NT2/D1 (cell line): ENCODE data around the gene RAP2B.

Source experiments
- DNase-seq: peaks from one replicate; pipeline ENCODE4 v3.0.0-alpha.2; 2011; ENCODE audit warnings: low read depth, low spot score
- H3K27me3 ChIP-seq: 2 replicates; pipeline ENCODE4 v1.6.0; 2011; ENCODE audit warnings: mild to moderate bottlenecking; ENCODE audit not compliant: insufficient read length, insufficient read depth
- H3K36me3 ChIP-seq: 2 replicates; pipeline ENCODE4 v1.6.1; 2011; ENCODE audit warnings: mild to moderate bottlenecking, low read length, mixed read lengths; ENCODE audit not compliant: insufficient read depth, insufficient read length
- H3K4me1 ChIP-seq: 2 replicates; pipeline ENCODE4 v1.5.1; 2011; ENCODE audit not compliant: insufficient read depth, insufficient read length
- H3K4me3 ChIP-seq: 2 replicates; pipeline ENCODE4 v1.5.1; 2011; ENCODE audit warnings: low read depth; ENCODE audit not compliant: insufficient read length
- H3K9ac ChIP-seq: 2 replicates; pipeline ENCODE4 v1.6.0; 2011; ENCODE audit warnings: low read depth; ENCODE audit not compliant: insufficient read length
- H3K9me3 ChIP-seq: 2 replicates; pipeline ENCODE4 v1.5.1; 2011; ENCODE audit warnings: mild to moderate bottlenecking, low read length; ENCODE audit not compliant: insufficient read depth
- SUZ12 ChIP-seq: IDR thresholded peaks from 2 replicates; pipeline ENCODE4 v1.6.1; 2011; ENCODE audit not compliant: insufficient read length, insufficient read depth; ENCODE audit errors: extremely low read depth
- YY1 ChIP-seq: IDR thresholded peaks from 2 replicates; pipeline ENCODE4 v1.6.1; 2011; ENCODE audit not compliant: insufficient read length, insufficient read depth
- ZNF274 ChIP-seq: IDR thresholded peaks from 2 replicates; pipeline ENCODE4 v1.6.1; 2011; ENCODE audit warnings: mild to moderate bottlenecking, low read depth, low read length

The RAP2B gene

GRCh38 chr3:153209596-153209995 lies 47.6 kb downstream of the RAP2B start:
- Histone ChIP-seq H3K4me1 (peaks cover 3% of the 10 kb centered on the region), H3K27me3 (no peaks in the 10 kb centered on the region), H3K9me3 (no peaks in the 10 kb centered on the region), H3K9ac (peak overlapping the region; percentile 21), H3K4me3 (peak overlapping the region; percentile 2), H3K36me3 (no peaks in the 10 kb centered on the region)
- DNase-seq: peak; percentile 81
- no peak for TF ChIP-seq SUZ12
- TF ChIP-seq ZNF274: no peak
- TF ChIP-seq YY1: no peak

- peak overlapping the region; percentile 2 for H3K4me3 ChIP-seq
- H3K4me1 ChIP-seq: peaks cover 3% of the 10 kb centered on the region
- H3K9ac ChIP-seq: peak overlapping the region; percentile 21
- H3K36me3 ChIP-seq: no peaks in the 10 kb centered on the region
- H3K9me3 ChIP-seq: no peaks in the 10 kb centered on the region
- TF ChIP-seq YY1: no peak
- TF ChIP-seq ZNF274: no peak
- TF ChIP-seq SUZ12: no peak
- DNase-seq: peak; percentile 11
- no peaks in the 10 kb centered on the region for H3K27me3 ChIP-seq
Observed at GRCh38 chr3:153210146-153210545, 48.1 kb downstream of the RAP2B start.

GRCh38 chr3:153210660-153211059 lies 48.6 kb downstream of the RAP2B start:
- no peak overlapping the region for H3K9ac ChIP-seq
- H3K27me3 ChIP-seq: no peaks in the 10 kb centered on the region
- H3K4me3 ChIP-seq: no peak overlapping the region
- H3K36me3 ChIP-seq: no peaks in the 10 kb centered on the region
- H3K4me1 ChIP-seq: peaks cover 3% of the 10 kb centered on the region
- no peaks in the 10 kb centered on the region for H3K9me3 ChIP-seq
- TF ChIP-seq ZNF274 (no peak), SUZ12 (no peak), YY1 (no peak)
- no peak for DNase-seq

GRCh38 chr3:153215497-153215896 lies 53.5 kb downstream of the RAP2B start:
- TF ChIP-seq YY1 (no peak), SUZ12 (no peak), ZNF274 (no peak)
- Histone ChIP-seq H3K9ac (no peak overlapping the region), H3K27me3 (no peaks in the 10 kb centered on the region), H3K4me3 (no peak overlapping the region), H3K9me3 (no peaks in the 10 kb centered on the region), H3K36me3 (no peaks in the 10 kb centered on the region), H3K4me1 (no peaks in the 10 kb centered on the region)
- DNase-seq: no peak

- Histone ChIP-seq H3K27me3 (no peaks in the 10 kb centered on the region), H3K4me1 (no peaks in the 10 kb centered on the region), H3K4me3 (no peak overlapping the region), H3K36me3 (no peaks in the 10 kb centered on the region), H3K9ac (no peak overlapping the region), H3K9me3 (no peaks in the 10 kb centered on the region)
- no peak for DNase-seq
- TF ChIP-seq SUZ12 (no peak), YY1 (no peak), ZNF274 (no peak)
Observed at GRCh38 chr3:153215966-153216365, 53.9 kb downstream of the RAP2B start.

GRCh38 chr3:153216928-153217327 lies 54.9 kb downstream of the RAP2B start:
- Histone ChIP-seq H3K4me3 (no peak overlapping the region), H3K27me3 (no peaks in the 10 kb centered on the region), H3K4me1 (no peaks in the 10 kb centered on the region), H3K9ac (no peak overlapping the region), H3K9me3 (no peaks in the 10 kb centered on the region), H3K36me3 (no peaks in the 10 kb centered on the region)
- TF ChIP-seq ZNF274 (no peak), SUZ12 (no peak), YY1 (no peak)
- no peak for DNase-seq

- Histone ChIP-seq H3K9me3 (no peaks in the 10 kb centered on the region), H3K27me3 (no peaks in the 10 kb centered on the region), H3K36me3 (no peaks in the 10 kb centered on the region), H3K9ac (no peak overlapping the region), H3K4me1 (no peaks in the 10 kb centered on the region), H3K4me3 (no peak overlapping the region)
- DNase-seq: no peak
- TF ChIP-seq YY1: no peak
- TF ChIP-seq SUZ12: no peak
- TF ChIP-seq ZNF274: no peak
Observed at GRCh38 chr3:153219146-153219545, 57.1 kb downstream of the RAP2B start.
